B cell (primary cell): ENCODE measurements around the gene CCR3. TPM values are rescaled to one million over a fixed set of nuclear protein-coding genes. Genes with fewer than 3 reads are reported as not detected.

Experiments
- ATAC-seq: fragments of 200-7000 bp; cut with Tn5 transposase; one replicate; pipeline ENCODE4 v1.10.0; 2021; ENCODE audit warnings: low read depth, mild to moderate bottlenecking, moderate number of reproducible peaks, moderate library complexity
- CTCF ChIA-PET: fragments of 350-600 bp; sonication (Branson Sonifier 250); formaldehyde crosslinking; loops from one replicate; lab custom pipeline; 2021; ENCODE audit warnings: antibody characterized with exemption, inconsistent platforms; lab: Charles Lee
- POLR2A ChIA-PET: fragments of 350-600 bp; sonication (Branson Sonifier 250); formaldehyde crosslinking; loops from one replicate; lab custom pipeline; 2021; ENCODE audit warnings: antibody characterized with exemption; lab: Charles Lee
- DNase-seq: peaks from one replicate; pipeline ENCODE4 v3.0.0; 2013
- H2AFZ ChIP-seq: 2 replicates; pipeline ENCODE4 v1.6.1; 2012; ENCODE audit warnings: mild to moderate bottlenecking, low read depth, low read length; ENCODE audit not compliant: insufficient read depth, poor library complexity, severe bottlenecking
- H3K27ac ChIP-seq, 2 donors: 1 replicate in 1 of 2; 2 replicates in 1 of 2; pipeline ENCODE4 v1.5.1; 2012 to 2013; ENCODE audit warnings: low read length in 2 of 2, mild to moderate bottlenecking in 2 of 2, moderate library complexity in 1 of 2
- H3K27me3 ChIP-seq, 4 experiments: fragments of 200-600 bp in 1 of 4; sonication (generic) in 1 of 4; replicated peaks in 1 of 4; 1 replicate in 2 of 4; 2 replicates in 2 of 4; pipeline versions ENCODE4 v1.6.1 to v1.7.0; 2013 to 2016; ENCODE audit warnings: low read length in 3 of 4, mild to moderate bottlenecking in 2 of 4, mixed read lengths in 1 of 4, moderate library complexity in 1 of 4; ENCODE audit not compliant: insufficient read depth in 4 of 4, control insufficient read depth in 3 of 4; ENCODE audit errors: control extremely low read depth in 1 of 4
- H3K36me3 ChIP-seq, 2 experiments: replicated peaks in 1 of 2; 1 replicate in 1 of 2; 2 replicates in 1 of 2; pipeline versions ENCODE4 v1.6.1 to v1.7.1; 2013; ENCODE audit warnings: low read length in 1 of 2; ENCODE audit not compliant: insufficient read depth in 2 of 2, control insufficient read depth in 1 of 2; ENCODE audit errors: control extremely low read depth in 1 of 2, extremely low read depth in 1 of 2
- H3K4me1 ChIP-seq, 2 donors: fragments of 200-600 bp in 1 of 2; sonication (generic) in 1 of 2; 1 replicate in 1 of 2; 2 replicates in 1 of 2; pipeline versions ENCODE4 v1.5.1 to v1.6.1; 2013 to 2017; ENCODE audit warnings: low read length in 2 of 2; ENCODE audit not compliant: control insufficient read depth in 2 of 2, insufficient read depth in 2 of 2
- H3K4me2 ChIP-seq: replicated peaks from 2 replicates; pipeline ENCODE3; 2012; ENCODE audit warnings: mild to moderate bottlenecking, low read depth, low read length; ENCODE audit not compliant: poor library complexity, severe bottlenecking
- H3K4me3 ChIP-seq, 5 experiments: fragments of 200-600 bp in 1 of 5; sonication (generic) in 1 of 5; 1 replicate in 3 of 5; 2 replicates in 2 of 5; pipeline versions ENCODE4 v1.5.1 to v1.7.0; 2011 to 2016; ENCODE audit warnings: low read length in 4 of 5, mild to moderate bottlenecking in 4 of 5, low read depth in 2 of 5, control low read depth in 1 of 5, moderate library complexity in 1 of 5; ENCODE audit not compliant: insufficient read depth in 1 of 5; ENCODE audit errors: control extremely low read depth in 1 of 5, extremely low read depth in 1 of 5
- H3K79me2 ChIP-seq: fragments of 200-600 bp; sonication (generic); one replicate; pipeline ENCODE4 v1.6.0; 2016; ENCODE audit warnings: low read length; ENCODE audit not compliant: control insufficient read depth, insufficient read depth
- H3K9ac ChIP-seq: fragments of 200-600 bp; sonication (generic); 2 replicates; pipeline ENCODE4 v1.6.1; 2017; ENCODE audit warnings: mild to moderate bottlenecking, low read length, moderate library complexity
- H3K9me3 ChIP-seq, 3 donors: one replicate each; pipeline versions ENCODE4 v1.6.1 to v1.7.1; 2013; ENCODE audit warnings: low read length in 2 of 3; ENCODE audit not compliant: control insufficient read depth in 2 of 3, insufficient read depth in 1 of 3; ENCODE audit errors: control extremely low read depth in 1 of 3
- H4K20me1 ChIP-seq: 2 replicates; pipeline ENCODE4 v1.6.0; 2012; ENCODE audit warnings: mild to moderate bottlenecking, low read length; ENCODE audit not compliant: insufficient read depth, control insufficient read depth, poor library complexity, severe bottlenecking
- H3K27ac Mint-ChIP-seq: one replicate; pipeline ENCODE4 v1.8.0; 2021; ENCODE audit warnings: mixed read lengths
- H3K27me3 Mint-ChIP-seq: one replicate; pipeline ENCODE4 v1.8.0; 2021; ENCODE audit warnings: mixed read lengths
- H3K4me1 Mint-ChIP-seq: one replicate; pipeline ENCODE4 v1.8.0; 2021; ENCODE audit warnings: mixed read lengths
- H3K4me3 Mint-ChIP-seq: one replicate; pipeline ENCODE4 v1.8.0; 2021; ENCODE audit warnings: mixed read lengths
- H3K9me3 Mint-ChIP-seq: one replicate; pipeline ENCODE4 v1.8.0; 2022; ENCODE audit warnings: mixed read lengths; ENCODE audit not compliant: insufficient read depth
- CTCF ChIP-seq: fragments of 200-600 bp; IDR thresholded peaks from one replicate; pipeline ENCODE4 v1.8.0; 2022; ENCODE audit warnings: antibody characterized with exemption, mild to moderate bottlenecking
- EZH2 ChIP-seq: IDR thresholded peaks from 2 replicates; pipeline ENCODE4 v1.6.1; 2012; ENCODE audit warnings: borderline replicate concordance, low read depth, mild to moderate bottlenecking, moderate library complexity, low read length; ENCODE audit not compliant: insufficient read depth, poor library complexity, severe bottlenecking
- WGBS: methylation state at CpG from one replicate; pipeline ENCODE4 v1.1.5; 2013; ENCODE audit warnings: missing lambda C conversion rate; ENCODE audit not compliant: insufficient coverage; 5-methylcytosine and 5-hydroxymethylcytosine counted together
- intact Hi-C: fragments of 100-400 bp; cut with micrococcal nuclease; formaldehyde crosslinking; loops from one replicate; pipeline ENCODE4 v1.10.0; 2022
- polyA plus RNA-seq: library from polyadenylated mRNA; depleted of rRNA; stranded (reverse); fragments of >200 nt; gene quantifications from 2 replicates; pipeline ENCODE4 v1.2.3, GENCODE V29; 2012
- total RNA-seq, 2 donors: library from RNA; stranded (reverse); fragments of 120-200 nt in 1 of 2; gene quantifications; 1 replicate in 1 of 2; 2 replicates in 1 of 2; pipeline versions ENCODE4 v1.2.3 to v1.2.4, GENCODE V29; 2013 to 2022

CCR3 gene
- total and polyA plus RNA-seq, 2 donors (not counting 1 experiment from before 2014, with no cell fraction given), result 0.19 TPM; not detected in 1

- Histone ChIP-seq H2AFZ (peak overlapping the region; percentile 6), H3K79me2 (no peaks in the 10 kb centered on the region), H3K27ac (no peak overlapping the region), H4K20me1 (no peaks in the 10 kb centered on the region), H3K4me2 (peak overlapping the region; percentile 27), H3K4me3 (no peak overlapping the region), H3K4me1 (peaks cover 29 to 35% of the 10 kb centered on the region in 2 donors), H3K9ac (no peak overlapping the region), H3K9me3 (no peaks in the 10 kb centered on the region), H3K27me3 (no peaks in the 10 kb centered on the region), H3K36me3 (no peaks in the 10 kb centered on the region)
- Mint-ChIP-seq H3K27me3 (no peaks in the 10 kb centered on the region), H3K9me3 (no peaks in the 10 kb centered on the region), H3K4me3 (no peak overlapping the region), H3K4me1 (peaks cover 40% of the 10 kb centered on the region), H3K27ac (no peak overlapping the region)
- ChIA-PET POLR2A (no interaction called here), CTCF (interaction anchor here (1.0 to 2.7 kb wide), 7 partner anchors 16 to 84 kb away, joined by 3 to 8 read pairs (median 3); no protein-coding TSS in a partner anchor)
- 67% methylated on average over 3 of the region's 4 CpGs for WGBS
- intact Hi-C loops, result no loop called here
- no peak for TF ChIP-seq CTCF
- TF ChIP-seq EZH2, result no peak
- DNase-seq (peak; percentile 45), ATAC-seq (peak; percentile 7)
These were observed 52.0 kb downstream of the CCR3 start for GRCh38 chr3:46293991-46294833.

DNA sequence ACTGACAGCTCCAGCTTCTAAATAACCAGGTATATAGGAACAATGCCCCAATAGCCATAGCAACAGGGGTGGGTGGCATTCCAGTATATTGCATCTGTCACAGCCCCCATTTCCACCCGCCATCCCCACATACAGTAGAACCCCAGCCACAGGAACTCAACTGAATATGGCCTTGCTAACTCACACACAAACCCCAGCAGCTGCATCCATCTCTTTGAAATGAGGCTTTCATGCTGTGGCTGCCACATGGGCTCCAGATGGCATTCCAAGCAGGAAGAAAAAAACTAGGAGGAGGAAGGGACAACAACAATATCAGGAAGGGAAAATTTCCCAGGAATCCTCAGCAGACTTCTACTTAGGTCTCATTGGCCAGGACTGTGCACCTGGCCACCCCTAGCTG is 54.6 kb downstream of the CCR3 start:
- H3K36me3 ChIP-seq, result no peaks in the 10 kb centered on the region
- H4K20me1 ChIP-seq, result no peaks in the 10 kb centered on the region
- H2AFZ ChIP-seq, result no peak overlapping the region
- H3K27me3 ChIP-seq, result no peaks in the 10 kb centered on the region
- POLR2A ChIA-PET, result no interaction called here
- WGBS, result no CpG with 5 or more reads among the region's 1 CpG
- DNase-seq (no peak), ATAC-seq (no peak)
- H3K27ac Mint-ChIP-seq, result peak overlapping the region; percentile 2
- H3K79me2 ChIP-seq, result no peaks in the 10 kb centered on the region
- TF ChIP-seq CTCF (no peak), EZH2 (no peak)
- no peak overlapping the region for H3K4me2 ChIP-seq
- peaks cover 54 to 61% of the 10 kb centered on the region in 2 donors for H3K4me1 ChIP-seq
- no peak overlapping the region for H3K4me3 ChIP-seq
- H3K4me1 Mint-ChIP-seq, result peaks cover 65% of the 10 kb centered on the region
- H3K9me3 Mint-ChIP-seq, result no peaks in the 10 kb centered on the region
- no peaks in the 10 kb centered on the region for H3K9me3 ChIP-seq
- intact Hi-C loops, result no loop called here
- CTCF ChIA-PET, result no interaction called here
- no peak overlapping the region for H3K9ac ChIP-seq
- H3K4me3 Mint-ChIP-seq, result no peak overlapping the region
- H3K27ac ChIP-seq, result no peak overlapping the region
- no peaks in the 10 kb centered on the region for H3K27me3 Mint-ChIP-seq
